Cortex of kidney (tissue), 1 donor: ENCODE data around the gene SCG3.
"Not testable (repeated sequence)": the region's sequence is repeated elsewhere in the genome, so short reads cannot be mapped to it uniquely, and the experiment has no call there.

ENCODE experiments used
- DNase-seq: peaks from one replicate; lab custom pipeline; 2025; lab: John Stamatoyannopoulos, UW

The SCG3 gene

DNA sequence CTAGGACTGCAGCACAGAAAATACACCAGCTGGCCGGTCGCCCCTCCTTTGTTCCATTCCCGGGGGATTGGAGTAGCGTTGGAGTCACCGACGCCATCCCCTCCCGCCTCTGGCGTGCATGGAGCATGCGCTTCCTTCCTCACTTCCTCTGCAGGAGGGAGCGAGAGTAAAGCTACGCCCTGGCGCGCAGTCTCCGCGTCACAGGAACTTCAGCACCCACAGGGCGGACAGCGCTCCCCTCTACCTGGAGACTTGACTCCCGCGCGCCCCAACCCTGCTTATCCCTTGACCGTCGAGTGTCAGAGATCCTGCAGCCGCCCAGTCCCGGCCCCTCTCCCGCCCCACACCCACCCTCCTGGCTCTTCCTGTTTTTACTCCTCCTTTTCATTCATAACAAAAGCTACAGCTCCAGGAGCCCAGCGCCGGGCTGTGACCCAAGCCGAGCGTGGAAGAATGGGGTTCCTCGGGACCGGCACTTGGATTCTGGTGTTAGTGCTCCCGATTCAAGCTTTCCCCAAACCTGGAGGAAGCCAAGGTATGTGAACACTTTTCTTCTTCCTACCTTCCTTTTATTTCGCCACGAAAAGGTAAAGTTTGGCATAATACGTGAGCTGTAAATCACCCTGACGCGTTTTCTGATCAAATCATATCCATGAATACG lies at the start of gene SCG3:
TSS of gene SCG3 (plus strand) at position 201 of the 661 bp plus-strand sequence. CDS start at position 454, 253 bp downstream.
- no peak for DNase-seq

DNA sequence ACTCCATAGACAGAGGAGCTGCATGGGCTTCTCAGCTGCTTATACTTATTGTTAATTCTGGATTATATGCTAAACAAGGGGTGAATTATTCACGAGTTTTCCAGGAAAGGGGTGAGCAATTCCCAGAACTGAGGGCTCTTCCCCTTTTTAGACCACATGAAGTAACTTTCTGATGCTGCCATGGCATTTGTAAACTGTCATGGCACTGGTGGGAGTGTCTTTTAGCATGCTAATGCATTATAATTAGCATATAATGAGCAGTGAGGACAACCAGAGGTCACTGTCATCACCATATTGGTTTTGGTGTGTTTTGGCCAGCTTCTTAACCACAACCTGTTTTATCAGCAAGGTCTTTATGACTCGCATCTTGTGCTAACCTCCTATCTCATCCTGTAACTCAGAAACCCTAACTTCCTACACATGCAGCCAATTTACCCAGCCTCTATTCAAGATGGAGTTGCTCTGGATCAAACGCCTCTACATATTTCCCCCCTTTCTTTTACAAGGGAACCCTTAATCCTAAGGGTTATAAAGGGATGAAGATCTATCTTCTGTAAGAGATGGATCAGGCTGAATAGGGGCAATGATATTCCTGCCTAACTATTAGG lies 46.6 kb upstream of the SCG3 start:
- DNase-seq, result no peak

DNA sequence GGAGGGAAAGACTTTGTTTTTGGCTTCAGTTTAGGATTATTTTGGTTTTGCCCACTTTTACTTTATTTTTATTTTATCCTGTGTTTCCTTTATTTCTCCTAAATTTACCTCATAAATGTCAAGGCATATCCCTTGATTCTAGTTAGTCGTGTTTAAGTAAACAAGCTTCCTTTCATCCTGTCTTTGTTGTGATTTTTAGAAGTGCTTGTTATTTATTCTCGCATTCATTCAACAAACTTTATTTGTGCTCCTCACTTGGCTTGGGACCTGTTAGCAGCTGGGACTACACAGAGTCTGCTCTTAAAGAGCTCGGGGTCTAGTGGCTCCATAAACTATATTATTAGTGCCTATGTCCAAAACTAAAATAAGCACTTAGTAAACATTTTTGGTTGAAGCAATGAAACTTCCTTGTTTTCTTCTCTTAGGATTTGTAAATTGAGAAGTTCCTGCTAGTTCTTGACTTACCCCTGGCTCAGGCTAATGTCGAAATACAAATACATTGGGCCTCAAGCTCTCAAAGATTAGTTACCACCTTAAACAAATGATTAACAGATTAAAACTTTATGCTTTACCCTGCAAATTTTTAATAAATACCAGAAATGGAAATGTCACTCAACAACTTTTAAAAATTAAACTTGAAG lies 39.7 kb upstream of the SCG3 start:
- no peak for DNase-seq

DNA sequence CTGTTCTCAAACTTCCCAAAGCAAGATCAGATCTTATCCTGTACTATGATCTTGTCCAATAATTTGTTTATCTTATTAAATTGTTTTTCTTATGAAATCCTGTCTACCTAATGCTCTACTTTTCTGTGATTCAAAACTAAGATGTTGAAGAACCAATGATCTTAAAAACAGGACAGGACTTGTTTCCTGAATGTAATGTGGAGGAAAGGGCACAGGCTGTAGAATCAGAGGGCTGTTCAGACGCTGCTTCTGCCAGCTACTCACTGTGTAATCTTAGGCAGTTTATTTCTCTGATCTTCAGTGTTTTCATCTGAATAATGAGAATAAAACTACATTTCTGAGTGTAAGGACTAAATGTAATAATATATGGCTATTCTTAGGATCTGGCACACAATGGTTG lies 38.6 kb upstream of the SCG3 start:
- DNase-seq, result no peak

GRCh38 chr15:51647128-51647562 lies 34.2 kb upstream of the SCG3 start:
- no peak for DNase-seq

DNA sequence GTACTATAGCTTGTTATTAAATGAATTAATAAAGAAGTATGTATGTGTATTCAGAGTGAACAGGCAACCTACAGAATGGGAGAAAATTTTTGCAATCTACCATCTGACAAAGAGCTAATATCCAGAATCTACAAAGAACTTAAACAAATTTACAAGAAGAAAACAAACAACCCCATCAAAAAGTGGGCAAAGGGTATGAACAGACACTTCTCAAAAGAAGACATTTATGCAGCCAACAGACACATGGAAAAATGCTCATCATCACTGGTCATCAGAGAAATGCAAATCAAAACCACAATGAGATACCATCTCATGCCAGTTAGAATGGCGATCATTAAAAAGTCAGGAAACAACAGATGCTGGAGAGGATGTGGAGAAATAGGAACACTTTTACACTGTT lies 33.2 kb upstream of the SCG3 start:
- not testable (repeated sequence) for DNase-seq

DNA sequence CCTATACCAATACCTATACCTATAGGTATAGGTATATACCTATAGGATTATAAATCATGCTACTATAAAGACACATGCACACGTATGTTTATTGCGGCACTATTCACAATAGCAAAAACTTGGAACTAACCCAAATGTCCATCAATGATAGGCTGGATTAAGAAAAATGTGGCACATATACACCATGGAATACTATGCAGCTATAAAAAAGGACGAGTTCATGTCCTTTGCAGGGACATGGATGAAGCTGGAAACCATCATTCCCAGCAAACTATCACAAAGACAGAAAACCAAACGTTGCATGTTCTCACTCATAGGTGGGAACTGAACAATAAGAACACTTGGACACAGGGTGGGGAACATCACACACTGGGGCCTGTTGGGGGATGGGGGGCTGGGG lies 32.7 kb upstream of the SCG3 start:
- DNase-seq, result not testable (repeated sequence)

DNA sequence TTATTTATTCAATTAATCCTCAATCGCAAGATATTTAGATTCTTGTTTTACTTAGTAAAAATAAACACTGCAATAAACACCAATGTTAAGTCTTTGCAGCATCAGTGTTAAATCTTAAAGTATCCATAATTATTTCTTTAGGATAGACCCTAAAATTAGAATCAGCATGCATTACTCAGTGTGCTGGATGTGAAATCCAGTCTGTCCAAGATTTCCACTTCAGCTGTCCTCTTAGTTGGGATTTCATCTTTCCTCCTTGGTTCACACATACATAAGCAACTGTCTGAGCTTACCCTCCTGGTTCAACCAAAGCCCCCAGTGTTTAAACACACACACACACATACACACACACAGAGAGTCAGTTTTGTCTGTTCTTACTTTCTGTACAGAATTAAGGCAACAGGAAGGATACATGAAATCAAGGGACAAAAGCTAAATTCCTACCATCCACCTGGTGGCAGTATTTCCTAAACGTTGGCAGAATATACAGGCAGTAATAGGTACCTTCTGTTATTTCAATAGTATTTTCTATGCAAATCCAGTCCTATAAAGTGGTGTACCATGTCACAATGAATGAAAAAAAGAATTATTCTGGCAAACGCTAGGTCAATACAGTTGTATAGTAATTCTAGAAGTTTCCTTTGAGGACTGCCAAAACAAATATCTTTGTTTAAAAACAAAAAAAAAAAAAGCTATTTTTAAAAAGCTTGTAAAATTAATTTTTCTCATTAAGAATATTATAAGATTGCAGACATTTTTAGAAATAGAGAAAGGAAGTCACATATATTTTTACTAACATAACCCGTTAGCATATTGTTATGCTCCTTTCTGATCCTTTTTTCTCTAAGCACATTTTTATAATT lies 31.4 kb upstream of the SCG3 start:
- DNase-seq, result no peak

DNA sequence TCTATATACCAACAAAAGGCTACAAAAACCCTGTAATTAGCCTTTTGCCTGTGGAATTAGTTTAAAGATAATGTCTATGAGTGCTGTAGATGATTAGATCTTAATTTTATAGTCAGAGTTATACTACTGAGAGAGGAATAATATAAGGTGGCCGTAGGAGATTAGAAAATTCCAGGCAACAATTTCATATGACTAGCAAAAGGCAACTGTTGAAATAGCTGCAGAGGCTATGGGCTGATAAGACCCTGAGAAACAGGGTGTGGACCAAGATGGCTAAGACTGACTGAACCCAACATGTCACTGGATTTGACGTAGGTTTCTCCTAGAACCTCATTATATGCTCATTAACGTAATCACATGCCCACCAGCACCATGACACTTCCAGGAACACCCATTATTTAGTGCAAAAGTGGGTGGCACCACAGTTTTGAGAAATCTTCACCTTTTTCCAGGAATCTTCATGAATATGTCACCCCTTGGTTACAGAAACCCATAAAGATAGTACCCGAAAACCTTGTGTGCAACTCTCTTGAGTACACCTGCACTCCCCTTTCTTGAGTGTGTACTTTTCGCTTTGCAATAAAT lies 29.1 kb upstream of the SCG3 start:
- no peak for DNase-seq

DNA sequence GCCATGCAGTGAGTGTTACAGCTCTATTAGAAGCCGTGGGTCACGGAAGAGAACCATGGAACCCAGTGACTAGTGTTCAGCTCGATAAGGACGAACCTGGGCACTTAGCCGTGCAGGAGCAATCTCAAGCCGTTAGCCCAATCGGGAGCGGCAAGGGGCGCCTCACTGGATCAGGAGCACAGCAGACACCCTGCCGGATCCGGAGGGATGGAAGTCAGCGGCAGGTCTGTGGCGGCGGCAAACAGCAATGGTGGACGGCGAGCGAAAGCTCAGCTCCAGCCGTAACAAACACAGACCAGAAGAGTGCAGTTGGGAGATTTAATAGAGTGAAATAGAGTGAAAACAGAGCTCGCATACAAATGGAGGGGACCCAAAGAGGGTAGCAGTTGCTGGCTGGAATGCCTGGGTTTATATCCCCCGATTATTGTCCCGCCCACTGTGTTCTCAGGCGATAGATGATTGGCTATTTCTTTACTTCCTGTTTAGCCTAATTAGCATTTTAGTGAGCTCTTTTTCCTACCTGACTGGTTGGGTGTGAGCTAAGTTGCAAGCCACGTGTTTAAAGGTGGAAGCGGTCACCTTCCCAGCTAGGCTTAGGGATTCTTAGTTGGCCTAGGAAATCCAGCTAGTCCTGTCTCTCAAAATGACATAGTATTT lies 25.8 kb upstream of the SCG3 start:
- DNase-seq, result not testable (repeated sequence)

DNA sequence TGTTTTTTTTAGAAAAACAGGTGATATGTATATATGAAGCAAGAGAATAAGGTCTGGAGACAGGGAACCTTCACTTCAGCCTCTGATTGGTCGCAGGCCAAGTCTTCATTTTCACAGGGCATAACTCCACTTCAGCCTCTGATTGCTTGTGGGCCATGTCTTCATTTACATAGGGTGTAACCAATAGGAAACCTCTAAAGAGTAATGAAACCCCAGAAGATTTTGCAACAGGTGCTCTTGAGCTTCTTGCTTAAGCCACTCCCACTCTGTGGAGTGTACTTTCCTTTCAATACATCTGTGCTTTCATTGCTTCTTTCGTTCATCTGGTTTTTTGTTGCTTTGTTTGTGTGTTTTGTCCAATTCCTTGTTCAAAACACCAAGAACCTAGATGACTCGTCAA lies 22.6 kb upstream of the SCG3 start:
- no peak for DNase-seq

DNA sequence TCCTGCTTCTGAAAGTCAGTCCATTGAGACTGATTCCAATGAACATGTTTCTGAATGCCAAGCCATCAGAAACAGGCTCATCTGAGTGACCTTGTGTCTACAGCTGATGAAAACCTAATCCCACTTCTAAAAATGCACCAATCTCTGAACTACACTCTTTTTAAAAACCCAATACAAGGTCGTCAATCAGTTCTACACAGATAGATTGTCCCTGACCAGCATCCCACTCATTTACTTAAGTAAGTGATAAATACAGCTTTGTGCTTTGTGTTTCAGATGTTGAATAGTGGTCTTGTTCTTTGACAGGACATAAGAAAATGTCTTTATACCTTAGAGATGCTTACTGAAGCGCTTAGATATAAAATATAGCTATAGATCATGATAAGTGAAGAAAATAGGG lies 20.2 kb upstream of the SCG3 start:
- DNase-seq, result no peak

DNA sequence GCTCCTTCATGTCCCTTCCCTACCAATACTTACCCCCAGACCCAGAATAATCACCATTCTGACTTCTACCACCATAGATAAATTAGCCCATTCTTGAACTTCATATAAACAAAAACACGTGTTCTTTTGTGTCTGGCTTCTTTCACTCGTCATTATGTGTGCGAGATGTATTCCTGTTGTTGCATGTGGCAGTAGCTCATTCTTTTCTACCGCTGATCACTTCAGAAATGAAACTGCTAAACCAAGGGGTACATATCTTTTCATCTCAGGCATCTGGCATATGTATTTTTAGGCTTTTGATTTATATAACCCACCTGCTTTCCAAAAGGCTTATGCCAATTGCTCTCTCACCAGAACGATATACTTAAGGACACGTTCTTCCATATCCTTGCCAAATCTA lies 13.8 kb upstream of the SCG3 start:
- no peak for DNase-seq

DNA sequence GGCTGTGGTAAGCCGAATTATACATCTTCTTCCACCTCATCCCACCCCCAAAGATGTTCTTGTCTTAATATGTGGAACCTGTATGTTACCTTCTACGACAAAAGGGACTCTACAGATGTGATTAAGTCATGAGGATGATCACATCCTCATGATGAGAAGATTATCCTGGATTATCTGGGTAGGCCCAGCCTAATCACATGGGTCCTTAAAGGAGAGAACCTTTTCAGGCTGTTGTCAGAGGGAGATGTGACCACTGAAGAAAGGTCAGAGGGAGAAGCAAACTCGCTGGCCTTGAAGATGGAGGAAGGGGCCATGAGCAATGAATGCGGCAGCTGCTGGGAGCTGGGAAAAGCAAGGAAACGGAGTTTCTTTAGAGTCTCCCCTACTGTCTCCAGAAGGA lies 12.9 kb upstream of the SCG3 start:
- DNase-seq, result no peak

DNA sequence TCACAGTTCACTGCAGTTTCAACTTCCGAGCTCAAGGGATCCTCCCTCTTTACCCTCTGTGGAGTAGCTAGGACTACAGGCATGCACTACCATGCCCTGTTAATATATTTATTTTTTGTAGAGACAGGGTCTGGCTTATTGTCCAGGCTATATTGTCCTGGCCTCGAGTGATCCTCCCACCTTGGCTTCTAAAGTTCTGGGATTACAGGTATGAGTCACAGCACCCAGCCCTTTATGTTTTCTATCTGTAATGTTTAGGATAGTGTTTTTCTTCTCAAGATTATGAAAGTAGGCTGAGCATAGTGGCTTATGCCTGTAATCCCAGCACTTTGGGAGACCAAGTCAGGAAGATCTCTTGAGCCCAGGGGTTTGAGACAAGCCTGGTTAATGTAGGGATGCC lies 11.9 kb upstream of the SCG3 start:
- no peak for DNase-seq

DNA sequence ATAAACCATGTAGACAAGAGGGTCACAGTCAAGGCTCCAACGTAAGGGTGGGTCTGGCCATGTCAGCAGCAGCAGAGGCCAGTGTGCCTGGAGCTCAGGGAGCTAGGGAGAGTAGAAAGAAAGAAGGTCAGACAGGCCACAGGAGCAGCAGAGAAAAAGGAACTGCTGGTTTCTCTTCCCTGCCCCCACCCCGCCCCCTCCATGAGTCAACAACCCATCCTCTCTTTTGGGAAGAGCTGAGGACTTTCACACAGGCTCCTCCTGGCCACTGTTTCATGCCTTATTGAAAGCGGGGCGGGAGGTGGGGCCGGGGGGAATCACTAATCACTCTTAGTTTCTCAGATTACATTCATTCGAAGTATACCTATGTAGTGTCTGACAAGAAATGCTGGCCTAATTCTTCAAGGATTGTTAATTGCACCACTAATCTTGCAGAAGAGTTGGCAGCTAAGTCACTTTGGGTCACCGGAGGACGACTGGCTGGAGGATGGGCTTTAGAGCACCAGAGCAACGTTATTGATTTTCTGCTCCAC lies 9.1 kb upstream of the SCG3 start:
- DNase-seq, result no peak

DNA sequence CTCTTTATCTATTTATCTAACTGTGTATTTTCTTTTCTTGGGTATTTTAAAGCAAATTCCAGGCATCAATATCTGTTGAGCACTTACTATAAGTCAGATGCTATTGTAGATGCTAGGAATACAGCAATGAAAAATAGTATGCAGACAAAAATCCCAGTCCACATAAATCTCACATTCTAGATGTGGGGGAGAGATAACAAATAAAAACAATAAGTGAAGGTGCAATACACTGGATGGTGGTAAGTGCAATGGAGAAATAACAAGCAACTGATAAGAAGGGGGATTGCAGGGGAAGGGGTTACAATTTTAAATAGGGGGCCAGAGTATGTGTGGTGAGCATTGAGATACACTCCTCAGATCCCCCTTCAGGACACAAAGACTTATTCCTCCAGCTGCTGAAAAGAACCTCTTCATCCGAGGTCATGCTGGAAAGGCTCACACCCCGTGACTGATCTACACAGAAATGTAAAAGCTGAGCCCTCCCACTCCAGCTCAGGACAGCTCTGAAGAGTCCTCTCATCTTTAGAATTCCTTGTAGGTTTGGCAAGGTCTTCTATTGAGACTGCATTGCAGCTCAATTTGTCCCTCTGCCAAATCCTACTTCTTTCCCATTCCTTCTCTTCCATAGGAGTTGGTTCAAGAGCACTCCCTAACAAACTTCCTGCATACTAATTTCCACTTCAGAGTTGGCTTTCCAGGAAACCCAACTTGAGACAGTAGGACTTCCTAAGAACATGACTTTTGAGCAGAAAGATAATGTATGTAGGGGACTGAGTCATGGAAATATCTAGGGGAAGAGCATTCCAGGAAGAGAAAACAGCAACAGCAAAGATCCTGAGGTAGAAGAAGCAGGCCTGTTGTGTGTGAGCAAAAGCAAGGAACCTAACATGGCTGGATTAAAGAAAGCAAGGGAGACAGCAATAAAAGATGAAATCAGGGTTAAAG lies 8.1 kb upstream of the SCG3 start:
- no peak for DNase-seq

DNA sequence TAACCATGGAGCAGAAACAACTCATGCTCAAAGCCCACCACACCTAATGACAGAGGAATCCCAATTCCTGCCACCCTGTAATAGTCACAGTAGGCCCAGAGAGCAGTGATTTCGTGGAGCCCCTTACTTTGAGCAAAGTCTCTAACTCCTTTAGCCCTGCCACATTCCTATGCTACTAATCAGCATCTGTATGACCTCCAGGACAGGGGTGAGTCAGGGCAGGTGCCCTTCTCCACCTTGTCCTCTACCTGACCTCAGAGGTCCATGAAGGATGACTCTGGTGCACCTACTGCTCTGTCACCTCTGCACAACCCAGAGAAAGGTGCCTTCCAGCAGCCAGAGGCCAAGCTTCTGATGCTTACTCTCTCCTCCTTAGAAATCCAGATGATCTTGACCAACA lies 6.1 kb upstream of the SCG3 start:
- no peak for DNase-seq

GRCh38 chr15:51677021-51677420 lies 4.3 kb upstream of the SCG3 start:
- DNase-seq, result no peak

- DNase-seq, result no peak
These were observed 3.9 kb upstream of the SCG3 start for GRCh38 chr15:51677452-51677851.
